ENCODE data around the gene PDE1C.
"Not testable (repeated sequence)": the region's sequence is repeated elsewhere in the genome, so short reads cannot be mapped to it uniquely, and the experiment has no call there.

- TF ChIP-seq SIN3A (IDR thresholded peaks at IDR 0.05; ENCODE audit: borderline replicate concordance, low read depth, low read length); CTCF (IDR thresholded peaks at IDR 0.05); MAX (IDR thresholded peaks at IDR 0.05; ENCODE audit: low read depth); NRF1 (IDR thresholded peaks at IDR 0.05; ENCODE audit: low read depth, low read length); ELF1 (IDR thresholded peaks at IDR 0.05); RFX5 (IDR thresholded peaks at IDR 0.05; ENCODE audit: low read length); PBX3 (IDR thresholded peaks at IDR 0.05); FOXJ3 (CRISPR knock-in tag; IDR thresholded peaks at IDR 0.05): not testable (repeated sequence)
Observed at GRCh38 chr7:32013471-32013870, 56.7 kb downstream of the PDE1C start.

Data from SK-N-SH (cell line).